Neural cell (in vitro differentiated cells): ENCODE results near the gene USP49. TPM values are rescaled to one million over a fixed set of nuclear protein-coding genes. Genes with fewer than 3 reads are reported as not detected.

Experiments used
- H2AFZ ChIP-seq: fragments of 200-600, 300-800 bp; sonication (generic), shearing (Covaris generic); 2 replicates; pipeline ENCODE4 v1.6.0; 2014; ENCODE audit warnings: low read depth, mild to moderate bottlenecking, antibody characterized with exemption, low read length, moderate library complexity
- H3F3A ChIP-seq: fragments of 200-600 bp; shearing (Covaris generic); 2 replicates; pipeline ENCODE4 v1.6.1; 2016; ENCODE audit warnings: mild to moderate bottlenecking, moderate library complexity, mixed read lengths, antibody characterized with exemption, low read length; ENCODE audit not compliant: insufficient read depth, poor library complexity, severe bottlenecking
- H3K27ac ChIP-seq: fragments of 200-600, 300-800 bp; sonication (generic), shearing (Covaris generic); 2 replicates; pipeline ENCODE4 v1.5.1; 2014; ENCODE audit warnings: mild to moderate bottlenecking, low read length, moderate library complexity
- H3K27me3 ChIP-seq: fragments of 300-800, 200-600 bp; sonication (generic), shearing (Covaris generic); 2 replicates; pipeline ENCODE4 v1.6.0; 2014; ENCODE audit warnings: mild to moderate bottlenecking, low read depth, low read length, moderate library complexity; ENCODE audit not compliant: insufficient read depth
- H3K36me3 ChIP-seq: fragments of 300-800, 200-600 bp; sonication (generic), shearing (Covaris generic); 2 replicates; pipeline ENCODE4 v1.5.1; 2014; ENCODE audit warnings: mild to moderate bottlenecking, antibody characterized with exemption, low read length, moderate library complexity; ENCODE audit not compliant: insufficient read depth
- H3K4me2 ChIP-seq: fragments of 300-800, 200-600 bp; sonication (generic), shearing (Covaris generic); 2 replicates; pipeline ENCODE4 v1.6.0; 2014; ENCODE audit warnings: mild to moderate bottlenecking, low read length
- H3K4me3 ChIP-seq: fragments of 300-800, 200-600 bp; sonication (generic), shearing (Covaris generic); 2 replicates; pipeline ENCODE4 v1.5.1; 2014; ENCODE audit warnings: mild to moderate bottlenecking, low read length, moderate library complexity
- H3K79me2 ChIP-seq: fragments of 200-600 bp; shearing (Covaris generic); replicated peaks from 2 replicates; pipeline ENCODE4 v1.6.0; 2014; ENCODE audit warnings: mild to moderate bottlenecking, low read length, moderate library complexity; ENCODE audit not compliant: insufficient read depth
- H3K9ac ChIP-seq: fragments of 300-800, 200-600 bp; sonication (generic), shearing (Covaris generic); 2 replicates; pipeline ENCODE4 v1.6.1; 2016; ENCODE audit warnings: mild to moderate bottlenecking, low read length, mixed read lengths
- H3K9me2 ChIP-seq: fragments of 200-600 bp; shearing (Covaris generic); 2 replicates; pipeline ENCODE4 v1.6.1; 2016; ENCODE audit warnings: mild to moderate bottlenecking, low read length, mixed read lengths; ENCODE audit not compliant: insufficient read depth
- H3K9me3 ChIP-seq: fragments of 200-600, 300-800 bp; sonication (generic), shearing (Covaris generic); 2 replicates; pipeline ENCODE4 v1.6.1; 2016; ENCODE audit warnings: mild to moderate bottlenecking, mixed run types, low read length, moderate library complexity, mixed read lengths
- H4K20me1 ChIP-seq: fragments of 200-600 bp; shearing (Covaris generic); 2 replicates; pipeline ENCODE4 v1.6.1; 2016; ENCODE audit warnings: mild to moderate bottlenecking, mixed run types; ENCODE audit not compliant: insufficient read depth
- CTCF ChIP-seq: fragments of 450-650 bp; IDR thresholded peaks from 2 replicates; pipeline ENCODE4 v1.5.1; 2014; ENCODE audit warnings: antibody characterized with exemption, mild to moderate bottlenecking, moderate library complexity; ENCODE audit not compliant: poor library complexity, severe bottlenecking
- EP300 ChIP-seq: fragments of 450-650 bp; conservative IDR thresholded peaks from 2 replicates; pipeline ENCODE4 v1.6.1; 2014; ENCODE audit warnings: antibody characterized with exemption, mild to moderate bottlenecking, moderate library complexity; ENCODE audit not compliant: poor library complexity, severe bottlenecking
- EZH2 ChIP-seq: fragments of 200-600, 300-800 bp; shearing (Covaris generic), sonication (generic); IDR thresholded peaks from 2 replicates; pipeline ENCODE4 v1.6.1; 2014; ENCODE audit warnings: antibody characterized with exemption, low read length, borderline replicate concordance, mild to moderate bottlenecking; ENCODE audit not compliant: insufficient read depth, poor library complexity, severe bottlenecking
- MXI1 ChIP-seq: fragments of 450-650 bp; conservative IDR thresholded peaks from 2 replicates; pipeline ENCODE4 v1.6.1; 2014; ENCODE audit warnings: antibody characterized with exemption, mild to moderate bottlenecking; ENCODE audit not compliant: poor library complexity, severe bottlenecking
- POLR2AphosphoS5 ChIP-seq: IDR thresholded peaks from 2 replicates; pipeline ENCODE4 v1.6.1; 2012
- RAD21 ChIP-seq: fragments of 450-650 bp; conservative IDR thresholded peaks from 2 replicates; pipeline ENCODE4 v1.6.1; 2014; ENCODE audit warnings: antibody characterized with exemption, mild to moderate bottlenecking, moderate library complexity
- REST ChIP-seq: IDR thresholded peaks from 2 replicates; pipeline ENCODE4 v1.6.1; 2012; ENCODE audit warnings: borderline replicate concordance
- SMC3 ChIP-seq: fragments of 450-650 bp; conservative IDR thresholded peaks from 2 replicates; pipeline ENCODE4 v1.6.1; 2014; ENCODE audit warnings: antibody characterized with exemption, mild to moderate bottlenecking, moderate library complexity; ENCODE audit not compliant: poor library complexity
- TAF1 ChIP-seq: IDR thresholded peaks from 2 replicates; pipeline ENCODE4 v1.6.1; 2012; ENCODE audit warnings: low read depth
- polyA plus RNA-seq: library from polyadenylated mRNA; depleted of rRNA; stranded (reverse); fragments of >200 nt; gene quantifications from 2 replicates; pipeline ENCODE4 v1.2.3, GENCODE V29; 2014

The USP49 gene
- polyA plus RNA-seq, 1 donor from 2014 or later: 23.5 TPM

GRCh38 chr6:41940759-41941279 is 45.6 kb upstream of the USP49 start:
- no peaks in the 10 kb centered on the region for H3K79me2 ChIP-seq
- peak overlapping the region; percentile 70 for H3K9ac ChIP-seq
- H3K4me2 ChIP-seq: peak overlapping the region; percentile 76
- H3K9me3 ChIP-seq: no peaks in the 10 kb centered on the region
- no peak for TF ChIP-seq RAD21
- H4K20me1 ChIP-seq: no peaks in the 10 kb centered on the region
- H3K9me2 ChIP-seq: no peaks in the 10 kb centered on the region
- H3K4me3 ChIP-seq: peak overlapping the region; percentile 80
- peak overlapping the region; percentile 44 for H3K27ac ChIP-seq
- no peaks in the 10 kb centered on the region for H3K36me3 ChIP-seq
- H2AFZ ChIP-seq: peak overlapping the region; percentile 29
- no peaks in the 10 kb centered on the region for H3F3A ChIP-seq
- H3K27me3 ChIP-seq: no peaks in the 10 kb centered on the region

GRCh38 chr6:41939848-41940758 is 44.9 kb upstream of the USP49 start:
- TF ChIP-seq RAD21 (no peak), SMC3 (no peak), CTCF (no peak), POLR2AphosphoS5 (no peak), EP300 (no peak), REST (no peak), MXI1 (no peak), EZH2 (no peak), TAF1 (no peak)
- Histone ChIP-seq H3K36me3 (no peaks in the 10 kb centered on the region), H3K79me2 (no peaks in the 10 kb centered on the region), H2AFZ (peak overlapping the region; percentile 29), H3K9ac (peak overlapping the region; percentile 70), H3K9me3 (no peaks in the 10 kb centered on the region), H3K27ac (no peak overlapping the region), H3K4me3 (peak overlapping the region; percentile 80), H3F3A (no peaks in the 10 kb centered on the region), H3K4me2 (peak overlapping the region; percentile 76), H3K9me2 (no peaks in the 10 kb centered on the region), H3K27me3 (no peaks in the 10 kb centered on the region), H4K20me1 (no peaks in the 10 kb centered on the region)
